Caco-2 (cell line): ENCODE results near the gene THEM4. TPM values are rescaled to one million over a fixed set of nuclear protein-coding genes. Genes with fewer than 3 reads are reported as not detected.

Experiments used
- BruUV-seq: library from RNA; stranded (reverse); fragments of 400-500 nt; replicated peaks from 2 replicates; lab custom pipeline; 2021; lab: Mats Ljungman, UMichigan
- CTCF ChIA-PET: fragments of 300-600 bp; sonication (Branson Sonifier 250); formaldehyde crosslinking; loops from one replicate; lab custom pipeline; 2022; ENCODE audit warnings: antibody characterized with exemption; lab: Charles Lee
- POLR2A ChIA-PET: fragments of 300-600 bp; sonication (Branson Sonifier 250); formaldehyde crosslinking; loops from one replicate; lab custom pipeline; 2022; ENCODE audit warnings: antibody characterized with exemption; lab: Charles Lee
- DNase-seq, 2 experiments: peaks; one replicate each; pipeline versions ENCODE4 v3.0.0 to v3.0.0-alpha.2; 2020 to 2022
- H3K27me3 ChIP-seq: replicated peaks from 2 replicates; pipeline ENCODE4 v1.6.0; 2011; ENCODE audit warnings: low read length; ENCODE audit not compliant: control insufficient read depth, insufficient read depth
- H3K36me3 ChIP-seq: 2 replicates; pipeline ENCODE4 v1.5.1; 2011; ENCODE audit warnings: low read length; ENCODE audit not compliant: control insufficient read depth, insufficient read depth
- H3K4me1 ChIP-seq: fragments of 250-450 bp; sonication (Bioruptor Pico); 2 replicates; pipeline ENCODE4 v1.5.1; 2020; ENCODE audit warnings: mild to moderate bottlenecking
- H3K4me3 ChIP-seq: 2 replicates; pipeline ENCODE4 v1.5.1; 2011; ENCODE audit warnings: low read depth, mild to moderate bottlenecking, control low read depth, low read length
- H3K9me3 ChIP-seq: fragments of 250-450 bp; sonication (Bioruptor Pico); 2 replicates; pipeline ENCODE4 v1.5.1; 2020; ENCODE audit warnings: mild to moderate bottlenecking, moderate library complexity
- H3K27ac Mint-ChIP-seq: one replicate; pipeline ENCODE4 v1.8.0; 2022; ENCODE audit warnings: mixed read lengths; ENCODE audit not compliant: unreplicated experiment
- H3K27me3 Mint-ChIP-seq: one replicate; pipeline ENCODE4 v1.8.0; 2022; ENCODE audit warnings: mixed read lengths; ENCODE audit not compliant: insufficient read depth, unreplicated experiment
- H3K36me3 Mint-ChIP-seq: one replicate; pipeline ENCODE4 v1.8.0; 2022; ENCODE audit warnings: mild to moderate bottlenecking, mixed read lengths; ENCODE audit not compliant: insufficient read depth, unreplicated experiment
- H3K4me1 Mint-ChIP-seq: one replicate; pipeline ENCODE4 v1.8.0; 2022; ENCODE audit warnings: low read depth, mixed read lengths; ENCODE audit not compliant: unreplicated experiment
- H3K4me3 Mint-ChIP-seq: one replicate; pipeline ENCODE4 v1.8.0; 2022; ENCODE audit warnings: mild to moderate bottlenecking, moderate library complexity, mixed read lengths; ENCODE audit not compliant: unreplicated experiment
- H3K9me3 Mint-ChIP-seq: one replicate; pipeline ENCODE4 v1.8.0; 2022; ENCODE audit warnings: mixed read lengths; ENCODE audit not compliant: unreplicated experiment
- CTCF ChIP-seq, 2 experiments: fragments of 200-600 bp in 1 of 2; IDR thresholded peaks; 1 replicate in 1 of 2; 2 replicates in 1 of 2; pipeline versions ENCODE4 v1.5.1 to v1.8.0; 2011 to 2022; ENCODE audit warnings: antibody characterized with exemption in 1 of 2, control low read depth in 1 of 2, inconsistent platforms in 1 of 2, low read depth in 1 of 2, low read length in 1 of 2, mild to moderate bottlenecking in 1 of 2, moderate library complexity in 1 of 2; ENCODE audit not compliant: insufficient read depth in 1 of 2, severe bottlenecking in 1 of 2, unreplicated experiment in 1 of 2
- intact Hi-C: fragments of 100-400 bp; cut with micrococcal nuclease; formaldehyde crosslinking; loops from one replicate; pipeline ENCODE4 v1.10.0; 2022; ENCODE audit not compliant: unreplicated experiment
- total RNA-seq: library from RNA; stranded (reverse); gene quantifications from 2 replicates; pipeline ENCODE4 v1.2.3, GENCODE V29; 2022

The THEM4 gene
- total RNA-seq, 1 experiment from 2014 or later: 9.5 TPM

DNA sequence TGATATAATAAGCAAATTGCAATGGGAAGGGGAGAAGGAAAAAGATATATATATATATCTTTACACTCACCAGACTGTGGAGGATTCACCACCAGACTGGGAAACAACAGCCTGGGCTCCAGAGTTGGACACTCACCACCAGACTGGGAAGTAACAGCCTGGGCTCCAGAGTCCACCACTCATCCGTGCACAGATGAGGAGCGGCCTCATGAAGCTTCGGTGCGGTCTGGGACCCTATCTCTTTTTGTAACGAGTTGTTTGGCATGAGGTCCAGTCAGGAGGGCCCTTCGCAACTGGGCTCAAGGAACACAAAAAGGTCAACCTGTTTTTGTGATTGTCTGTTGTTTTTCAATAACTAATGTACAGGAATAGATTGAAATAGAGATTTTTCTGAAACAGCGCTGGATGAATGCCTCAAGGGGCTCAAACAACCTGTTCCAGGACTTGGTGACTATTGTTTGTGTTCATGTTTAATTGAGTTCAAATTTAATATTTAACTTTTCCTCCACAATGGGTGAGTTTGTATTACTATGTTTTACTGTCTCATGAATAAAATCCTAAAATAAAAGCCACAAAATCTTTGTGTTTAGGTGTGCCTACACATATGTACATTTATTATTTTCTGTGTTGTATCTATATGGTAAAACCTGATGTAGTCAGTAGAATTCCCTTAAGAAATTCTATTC, 44.2 kb upstream of the THEM4 start:
- intact Hi-C loops: no loop called here
- TSS peak; percentile 33 for BruUV-seq
- peak overlapping the region; percentile 11 for H3K4me3 Mint-ChIP-seq
- H3K27me3 ChIP-seq: no peaks in the 10 kb centered on the region
- no peaks in the 10 kb centered on the region for H3K27me3 Mint-ChIP-seq
- H3K36me3 Mint-ChIP-seq: no peaks in the 10 kb centered on the region
- H3K4me1 Mint-ChIP-seq: no peaks in the 10 kb centered on the region
- H3K9me3 ChIP-seq: no peaks in the 10 kb centered on the region
- H3K9me3 Mint-ChIP-seq: no peaks in the 10 kb centered on the region
- POLR2A ChIA-PET: no interaction called here
- no peak overlapping the region for H3K4me3 ChIP-seq
- H3K27ac Mint-ChIP-seq: no peak overlapping the region
- no peak for DNase-seq
- H3K36me3 ChIP-seq: no peaks in the 10 kb centered on the region
- H3K4me1 ChIP-seq: no peaks in the 10 kb centered on the region
- CTCF ChIA-PET: interaction anchor here (0.6 kb wide), 1 partner anchor 48 kb away, joined by 3 read pairs; no protein-coding TSS in a partner anchor
- TF ChIP-seq CTCF (IDR thresholded peaks at IDR 0.05; ENCODE audit: insufficient read depth in 1 of 2, low read depth in 1 of 2, low read length in 1 of 2, severe bottlenecking in 1 of 2, unreplicated experiment in 1 of 2): no peak

GRCh38 chr1:151952811-151953210, 43.5 kb upstream of the THEM4 start:
- no peak overlapping the region for H3K27ac Mint-ChIP-seq
- Histone ChIP-seq H3K4me1 (no peaks in the 10 kb centered on the region), H3K36me3 (no peaks in the 10 kb centered on the region), H3K4me3 (no peak overlapping the region), H3K27me3 (no peaks in the 10 kb centered on the region), H3K9me3 (no peaks in the 10 kb centered on the region)
- H3K4me1 Mint-ChIP-seq: no peaks in the 10 kb centered on the region
- DNase-seq: no peak
- H3K9me3 Mint-ChIP-seq: no peaks in the 10 kb centered on the region
- POLR2A ChIA-PET: no interaction called here
- H3K27me3 Mint-ChIP-seq: no peaks in the 10 kb centered on the region
- peak overlapping the region; percentile 11 for H3K4me3 Mint-ChIP-seq
- CTCF ChIA-PET: interaction anchor here (0.8 kb wide), 1 partner anchor 15 kb away, joined by 3 read pairs; no protein-coding TSS in a partner anchor
- intact Hi-C loops: no loop called here
- H3K36me3 Mint-ChIP-seq: no peaks in the 10 kb centered on the region
- BruUV-seq: no TSS peak
- TF ChIP-seq CTCF (IDR thresholded peaks at IDR 0.05; ENCODE audit: insufficient read depth in 1 of 2, low read depth in 1 of 2, low read length in 1 of 2, severe bottlenecking in 1 of 2, unreplicated experiment in 1 of 2): no peak

GRCh38 chr1:151949371-151950193, 40.3 kb upstream of the THEM4 start:
- CTCF ChIA-PET: no interaction called here
- H3K36me3 Mint-ChIP-seq: no peaks in the 10 kb centered on the region
- no peak for DNase-seq
- no peak overlapping the region for H3K4me3 Mint-ChIP-seq
- H3K27me3 Mint-ChIP-seq: no peaks in the 10 kb centered on the region
- H3K27me3 ChIP-seq: no peaks in the 10 kb centered on the region
- POLR2A ChIA-PET: no interaction called here
- intact Hi-C loops: no loop called here
- H3K4me1 ChIP-seq: peaks cover 5% of the 10 kb centered on the region; the same call in 1 of the 2 replicates
- H3K4me1 Mint-ChIP-seq: peaks cover 15% of the 10 kb centered on the region
- H3K9me3 ChIP-seq: no peaks in the 10 kb centered on the region
- H3K9me3 Mint-ChIP-seq: no peaks in the 10 kb centered on the region
- H3K4me3 ChIP-seq: no peak overlapping the region
- no TSS peak for BruUV-seq
- no peak overlapping the region for H3K27ac Mint-ChIP-seq
- no peaks in the 10 kb centered on the region for H3K36me3 ChIP-seq
- TF ChIP-seq CTCF (IDR thresholded peaks at IDR 0.05; ENCODE audit: insufficient read depth in 1 of 2, low read depth in 1 of 2, low read length in 1 of 2, severe bottlenecking in 1 of 2, unreplicated experiment in 1 of 2): no peak
